Neural crest cell (in vitro differentiated cells): ENCODE results near the gene MZB1. TPM values are rescaled to one million over a fixed set of nuclear protein-coding genes. Genes with fewer than 3 reads are reported as not detected.
A peak's percentile ranks its signal among the peaks of the same experiment; 100 is the strongest.

Experiments used
- DNase-seq: peaks from one replicate; pipeline ENCODE4 v3.0.0; 2021; ENCODE audit warnings: low read depth, mixed read lengths, low spot score
- H3K27ac Mint-ChIP-seq: one replicate; pipeline ENCODE4 v1.8.0; 2021; ENCODE audit warnings: mild to moderate bottlenecking, mixed read lengths; ENCODE audit not compliant: unreplicated experiment
- H3K27me3 Mint-ChIP-seq: 2 replicates; pipeline ENCODE4 v1.8.0; 2021; ENCODE audit warnings: low read depth, mild to moderate bottlenecking, mixed read lengths
- H3K36me3 Mint-ChIP-seq: 2 replicates; pipeline ENCODE4 v1.8.0; 2021; ENCODE audit warnings: low read depth, mild to moderate bottlenecking, mixed read lengths
- H3K4me1 Mint-ChIP-seq: 2 replicates; pipeline ENCODE4 v1.8.0; 2021; ENCODE audit warnings: mixed read lengths
- H3K4me3 Mint-ChIP-seq: one replicate; pipeline ENCODE4 v1.8.0; 2021; ENCODE audit warnings: mild to moderate bottlenecking, mixed read lengths
- H3K9me3 Mint-ChIP-seq: 2 replicates; pipeline ENCODE4 v1.8.0; 2021; ENCODE audit warnings: mixed read lengths
- total RNA-seq: library from RNA; stranded (reverse); gene quantifications from 2 replicates; pipeline ENCODE4 v1.2.1, GENCODE V29; 2021
- TF ChIP-seq, protein P1 (sequence below): fragments of 200-600 bp; sonication (generic); conservative IDR thresholded peaks from 2 replicates; pipeline ENCODE4 v1.5.0; 2021; ENCODE audit warnings: antibody characterized with exemption, mild to moderate bottlenecking

MZB1 gene
- total RNA-seq, 1 donor from 2014 or later: 0.30 TPM

DNA sequence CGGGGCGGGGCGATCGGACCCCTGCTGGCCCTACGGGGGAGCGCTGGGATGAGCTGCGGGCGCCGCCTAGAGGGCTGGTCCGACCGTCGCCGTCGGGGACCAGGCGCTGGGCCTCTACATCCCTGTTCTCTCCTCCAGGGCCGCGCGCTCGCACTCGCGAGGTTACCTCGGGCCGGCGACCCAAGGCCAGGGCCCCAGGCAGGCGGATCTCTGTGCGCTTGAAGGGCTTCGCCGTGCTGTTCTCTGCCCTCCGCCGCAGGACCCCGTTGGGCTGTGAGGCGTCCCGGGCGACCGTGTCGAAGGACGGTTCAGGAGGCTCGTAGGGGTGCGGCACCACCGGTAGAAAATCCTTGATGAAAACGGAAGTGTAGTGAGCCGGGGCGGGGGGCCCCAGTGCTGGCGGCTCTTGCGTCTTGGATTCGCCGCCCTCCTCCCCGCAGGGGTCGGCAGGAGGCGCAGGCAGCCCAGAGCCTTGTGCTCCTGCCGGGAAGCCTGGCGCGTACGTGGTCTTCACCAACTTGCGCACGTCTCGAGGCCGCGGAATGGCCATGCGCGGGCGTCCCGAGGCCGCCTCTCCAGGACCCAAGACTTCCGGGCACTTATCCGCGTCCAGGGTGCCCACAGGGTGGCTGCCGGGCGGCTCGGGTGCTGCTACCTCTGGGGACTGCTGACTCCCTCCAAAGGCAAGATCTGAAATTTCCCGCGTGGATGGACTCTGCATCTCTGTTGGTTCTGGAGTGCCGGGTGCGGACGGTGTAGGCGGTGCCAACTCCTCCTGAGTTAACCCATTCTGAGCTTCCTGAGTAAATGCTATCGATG, 3.2 kb upstream of the MZB1 start:
- peak overlapping the region; percentile 87 for H3K4me3 Mint-ChIP-seq
- peaks cover 4% of the 10 kb centered on the region for H3K36me3 Mint-ChIP-seq
- H3K27ac Mint-ChIP-seq: no peak overlapping the region
- peaks cover 57% of the 10 kb centered on the region for H3K27me3 Mint-ChIP-seq
- DNase-seq: peak; percentile 71
- TF ChIP-seq, protein P1, sequence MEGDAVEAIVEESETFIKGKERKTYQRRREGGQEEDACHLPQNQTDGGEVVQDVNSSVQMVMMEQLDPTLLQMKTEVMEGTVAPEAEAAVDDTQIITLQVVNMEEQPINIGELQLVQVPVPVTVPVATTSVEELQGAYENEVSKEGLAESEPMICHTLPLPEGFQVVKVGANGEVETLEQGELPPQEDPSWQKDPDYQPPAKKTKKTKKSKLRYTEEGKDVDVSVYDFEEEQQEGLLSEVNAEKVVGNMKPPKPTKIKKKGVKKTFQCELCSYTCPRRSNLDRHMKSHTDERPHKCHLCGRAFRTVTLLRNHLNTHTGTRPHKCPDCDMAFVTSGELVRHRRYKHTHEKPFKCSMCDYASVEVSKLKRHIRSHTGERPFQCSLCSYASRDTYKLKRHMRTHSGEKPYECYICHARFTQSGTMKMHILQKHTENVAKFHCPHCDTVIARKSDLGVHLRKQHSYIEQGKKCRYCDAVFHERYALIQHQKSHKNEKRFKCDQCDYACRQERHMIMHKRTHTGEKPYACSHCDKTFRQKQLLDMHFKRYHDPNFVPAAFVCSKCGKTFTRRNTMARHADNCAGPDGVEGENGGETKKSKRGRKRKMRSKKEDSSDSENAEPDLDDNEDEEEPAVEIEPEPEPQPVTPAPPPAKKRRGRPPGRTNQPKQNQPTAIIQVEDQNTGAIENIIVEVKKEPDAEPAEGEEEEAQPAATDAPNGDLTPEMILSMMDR: peak; percentile 69
- peaks cover 5% of the 10 kb centered on the region for H3K4me1 Mint-ChIP-seq
- no peaks in the 10 kb centered on the region for H3K9me3 Mint-ChIP-seq

DNA sequence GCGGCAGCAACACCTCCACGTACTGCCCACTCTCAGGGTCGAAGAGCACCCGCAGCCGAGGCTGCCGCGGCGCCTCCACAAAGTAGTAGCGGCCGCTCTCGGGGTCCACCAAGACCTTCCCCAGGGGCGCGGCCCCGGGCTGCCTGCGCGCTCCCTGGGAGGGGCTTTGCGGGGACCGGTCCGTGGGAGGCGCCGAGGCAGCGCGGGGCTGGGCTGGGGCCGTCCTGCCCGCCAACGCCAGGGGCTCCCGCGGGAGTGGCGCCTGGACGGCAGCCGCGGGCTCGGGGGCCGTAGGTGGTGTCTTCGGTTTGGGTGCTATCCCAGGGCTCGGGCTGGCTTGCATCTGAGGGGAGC, 2.6 kb upstream of the MZB1 start:
- peaks cover 57% of the 10 kb centered on the region for H3K27me3 Mint-ChIP-seq
- peaks cover 5% of the 10 kb centered on the region for H3K4me1 Mint-ChIP-seq
- peaks cover 4% of the 10 kb centered on the region for H3K36me3 Mint-ChIP-seq
- no peak overlapping the region for H3K4me3 Mint-ChIP-seq
- H3K27ac Mint-ChIP-seq: no peak overlapping the region
- TF ChIP-seq, protein P1: no peak
- no peaks in the 10 kb centered on the region for H3K9me3 Mint-ChIP-seq
- DNase-seq: no peak

DNA sequence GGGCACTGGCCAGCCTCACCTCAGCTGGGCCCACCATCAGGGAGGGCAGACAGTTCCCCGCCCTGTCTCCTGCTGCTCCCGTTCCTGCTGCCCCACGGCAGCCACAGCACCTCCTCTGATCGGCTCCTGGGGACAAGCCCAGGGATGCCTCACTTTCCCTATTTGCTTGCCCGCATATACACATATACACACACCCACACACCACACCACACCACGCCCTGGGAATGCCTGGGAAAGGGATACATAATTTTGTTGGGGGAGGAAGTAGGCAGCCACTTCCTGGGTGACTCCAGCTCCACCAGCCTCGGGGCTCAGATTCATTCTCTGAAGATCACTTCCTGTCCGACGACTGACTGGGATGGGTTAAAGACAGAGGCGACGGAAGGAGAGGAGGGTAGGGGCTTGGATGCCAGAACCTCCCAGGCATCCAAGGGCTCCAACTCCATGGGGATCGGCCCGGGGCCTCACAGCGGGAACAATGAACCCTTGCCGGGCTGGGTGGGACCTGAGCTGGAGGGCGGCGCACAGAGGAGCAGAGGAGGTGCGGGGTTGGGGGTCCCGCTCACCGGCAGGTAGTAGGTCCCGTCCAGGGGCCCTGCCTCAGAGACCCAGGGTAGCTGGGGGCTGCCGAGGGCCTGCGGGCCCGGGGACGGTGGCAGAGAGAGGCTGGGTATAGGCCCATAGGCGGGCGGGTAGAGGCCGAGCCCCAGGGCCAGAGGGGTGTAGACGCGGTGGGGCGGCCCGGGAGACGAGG, 2.0 kb upstream of the MZB1 start:
- Mint-ChIP-seq H3K27me3 (peaks cover 54% of the 10 kb centered on the region), H3K27ac (no peak overlapping the region), H3K4me1 (peaks cover 5% of the 10 kb centered on the region), H3K9me3 (no peaks in the 10 kb centered on the region), H3K4me3 (peak overlapping the region; percentile 61), H3K36me3 (no peaks in the 10 kb centered on the region)
- DNase-seq: no peak
- TF ChIP-seq, protein P1: no peak

DNA sequence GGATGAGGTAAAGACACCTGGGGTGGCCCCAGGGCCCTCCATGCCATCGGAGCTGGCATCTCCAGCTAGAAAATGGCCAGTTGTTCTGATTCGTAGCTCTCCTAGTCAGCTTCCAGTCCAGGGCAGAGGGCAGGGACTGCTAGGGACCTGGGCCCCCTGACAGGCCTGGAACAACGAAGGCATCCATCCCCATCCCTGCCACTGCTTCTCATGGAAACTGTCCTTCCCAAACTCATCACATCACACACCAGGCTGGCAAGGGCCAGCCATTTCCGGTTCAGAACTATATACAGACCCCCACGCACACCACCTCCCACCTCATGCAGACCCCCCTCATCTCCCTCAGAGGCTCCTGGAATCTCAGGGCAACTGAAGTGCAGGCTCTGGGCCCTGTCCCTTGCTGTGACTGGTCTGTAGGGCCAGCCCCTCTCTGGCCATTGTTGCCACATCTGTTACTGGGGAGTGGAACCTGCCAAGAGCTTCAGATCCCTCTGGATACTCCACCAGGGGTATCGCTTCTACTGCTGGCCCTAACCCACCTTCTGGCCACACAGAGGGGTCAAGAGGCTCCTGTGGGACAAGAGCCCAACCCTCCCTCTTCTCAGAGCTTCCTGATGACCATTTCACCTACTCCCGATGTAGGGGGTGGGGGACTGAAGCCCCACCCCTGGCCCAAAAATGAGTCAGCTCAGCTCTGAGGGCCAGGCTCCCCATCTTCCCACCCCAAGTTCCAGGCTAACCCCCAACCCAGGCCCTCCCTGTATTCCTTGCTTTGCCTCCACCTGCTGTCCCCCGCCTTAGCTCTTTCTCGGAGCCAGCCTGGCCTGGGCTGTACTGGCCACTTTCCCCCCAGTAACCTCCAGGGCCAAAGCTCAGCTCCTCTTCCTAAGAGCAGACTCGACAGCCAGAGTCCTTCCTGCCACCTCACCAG, 1.2 kb upstream of the MZB1 start:
- H3K27ac Mint-ChIP-seq: peak overlapping the region; percentile 75
- peaks cover 5% of the 10 kb centered on the region for H3K4me1 Mint-ChIP-seq
- H3K4me3 Mint-ChIP-seq: peak overlapping the region; percentile 61
- no peaks in the 10 kb centered on the region for H3K9me3 Mint-ChIP-seq
- no peak for DNase-seq
- H3K27me3 Mint-ChIP-seq: peaks cover 45% of the 10 kb centered on the region
- TF ChIP-seq, protein P1: no peak
- no peaks in the 10 kb centered on the region for H3K36me3 Mint-ChIP-seq

DNA sequence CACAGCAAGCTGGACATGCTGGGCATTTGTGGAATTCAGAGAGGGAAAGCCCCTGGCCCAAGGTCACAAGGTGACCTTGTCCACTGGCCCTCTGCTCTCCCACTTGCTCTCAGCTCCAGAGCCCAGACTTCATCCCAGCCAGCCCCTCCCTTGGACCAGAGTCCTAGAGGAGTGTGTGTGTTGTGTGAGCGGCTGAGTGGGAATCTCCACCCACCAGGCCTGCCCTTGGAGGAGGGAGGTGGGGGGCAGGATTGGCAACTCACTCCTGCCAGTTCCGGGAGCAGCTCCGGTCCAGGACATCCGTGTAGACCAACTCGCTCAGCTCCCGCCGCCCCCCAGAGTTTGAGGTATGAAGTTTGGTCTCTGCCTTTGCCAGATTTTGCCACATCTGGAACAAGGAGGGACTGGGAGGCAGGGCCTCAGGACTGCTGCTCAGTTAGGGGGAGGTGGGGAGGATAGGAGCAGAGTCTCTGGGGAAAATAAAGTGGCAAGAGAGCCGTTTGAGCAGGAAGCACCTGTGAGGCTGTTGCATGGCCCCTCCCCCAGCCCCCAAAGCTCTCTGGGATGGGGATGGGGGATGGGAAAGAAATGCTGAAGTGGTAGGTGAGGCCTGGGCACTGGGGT, 1.4 kb downstream of the MZB1 start:
- no peak for DNase-seq
- no peaks in the 10 kb centered on the region for H3K36me3 Mint-ChIP-seq
- H3K9me3 Mint-ChIP-seq: no peaks in the 10 kb centered on the region
- peaks cover 5% of the 10 kb centered on the region for H3K4me1 Mint-ChIP-seq
- H3K4me3 Mint-ChIP-seq: no peak overlapping the region
- H3K27ac Mint-ChIP-seq: no peak overlapping the region
- TF ChIP-seq, protein P1: no peak
- H3K27me3 Mint-ChIP-seq: peaks cover 23% of the 10 kb centered on the region
